Mucosa of descending colon (tissue), 3 donors: ENCODE data around the gene B2M. TPM values are rescaled to one million over a fixed set of nuclear protein-coding genes. Genes with fewer than 3 reads are reported as not detected.
"Not testable (repeated sequence)": the region's sequence is repeated elsewhere in the genome, so short reads cannot be mapped to it uniquely, and the experiment has no call there.

ENCODE experiments used
- ATAC-seq: fragments of 200-7000 bp; cut with Tn5 transposase; one replicate; pipeline ENCODE4 v1.9.1; 2020; ENCODE audit warnings: mild to moderate bottlenecking, moderate library complexity
- DNase-seq, 3 donors: peaks; one replicate each; pipeline ENCODE4 v3.0.0-alpha.2; 2020
- H3K36me3 ChIP-seq: fragments of 200-600 bp; one replicate; pipeline ENCODE4 v1.8.0; 2021; ENCODE audit warnings: low read depth, mild to moderate bottlenecking
- H3K4me1 ChIP-seq: fragments of 200-600 bp; one replicate; pipeline ENCODE4 v1.8.0; 2021; ENCODE audit warnings: low read depth, mild to moderate bottlenecking
- H3K4me3 ChIP-seq: fragments of 200-600 bp; one replicate; pipeline ENCODE4 v1.8.0; 2021; ENCODE audit warnings: mild to moderate bottlenecking
- H3K9me3 ChIP-seq: fragments of 200-600 bp; one replicate; pipeline ENCODE4 v1.8.0; 2021; ENCODE audit warnings: mild to moderate bottlenecking
- intact Hi-C, 2 donors: fragments of 100-400 bp; cut with DNase I in 1 of 2; cut with micrococcal nuclease in 1 of 2; formaldehyde crosslinking; loops; one replicate each; pipeline versions ENCODE4 v1.11.0 to v1.11.1; 2022; cut with DNase I, micrococcal nuclease
- total RNA-seq, 3 donors: library from RNA; stranded (reverse); fragmentation: NEBNext Ultra II Directional in 2 of 3; extraction: Animal tissue kit (Norgen Biotek cat#: 25700) in 2 of 3; gene quantifications; one replicate each; pipeline versions ENCODE4 v1.2.1 to v1.2.4, GENCODE V29; 2021 to 2023
- TF ChIP-seq, protein P1 (sequence below): fragments of 200-600 bp; IDR thresholded peaks from one replicate; pipeline ENCODE4 v1.8.0; 2022; ENCODE audit warnings: antibody characterized with exemption, mild to moderate bottlenecking
- donor health status: DM: no; HTN: no; CAD: no; lungs with moderate emphysema.
- donor health status: DM: no; HTN: no; CAD: no.
- donor health status: DM: no; HTN: yes; CAD: no.

The B2M gene
- total RNA-seq, 3 donors from 2014 or later: 3,073 to 7,652 (median 5,579) TPM

DNA sequence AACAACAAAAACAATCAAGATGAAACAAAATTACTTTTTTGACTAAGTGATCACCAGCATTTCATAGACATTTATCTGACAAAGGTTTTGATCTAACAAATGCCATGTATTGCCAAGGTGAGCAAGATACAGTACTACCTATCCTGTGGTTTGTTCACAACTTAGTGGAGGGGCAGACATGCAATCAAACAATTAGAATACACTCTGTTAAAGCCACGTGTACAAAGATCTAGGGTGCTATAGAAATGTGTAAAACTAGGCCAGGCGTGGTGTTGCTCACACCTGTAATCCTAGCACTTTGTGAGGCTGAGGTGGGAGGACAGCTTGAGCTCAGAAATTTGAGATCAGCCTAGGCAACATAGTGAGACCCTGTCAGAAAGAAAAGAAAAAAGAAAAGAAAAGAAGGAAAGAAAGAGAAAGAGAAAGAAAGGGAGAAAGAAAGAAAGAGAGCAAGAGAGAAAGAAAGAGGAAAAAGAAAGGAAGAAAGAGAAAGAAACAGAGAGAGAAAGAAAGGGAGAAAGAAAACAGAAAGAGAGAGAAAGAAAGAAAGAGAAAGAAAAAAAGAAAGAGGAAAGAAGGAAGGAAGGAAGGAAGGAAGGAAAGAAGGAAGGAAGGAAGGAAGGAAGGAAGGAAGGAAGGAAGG is 23.6 kb downstream of the B2M start:
- peaks cover 12% of the 10 kb centered on the region for H3K4me1 ChIP-seq
- TF ChIP-seq, protein P1, sequence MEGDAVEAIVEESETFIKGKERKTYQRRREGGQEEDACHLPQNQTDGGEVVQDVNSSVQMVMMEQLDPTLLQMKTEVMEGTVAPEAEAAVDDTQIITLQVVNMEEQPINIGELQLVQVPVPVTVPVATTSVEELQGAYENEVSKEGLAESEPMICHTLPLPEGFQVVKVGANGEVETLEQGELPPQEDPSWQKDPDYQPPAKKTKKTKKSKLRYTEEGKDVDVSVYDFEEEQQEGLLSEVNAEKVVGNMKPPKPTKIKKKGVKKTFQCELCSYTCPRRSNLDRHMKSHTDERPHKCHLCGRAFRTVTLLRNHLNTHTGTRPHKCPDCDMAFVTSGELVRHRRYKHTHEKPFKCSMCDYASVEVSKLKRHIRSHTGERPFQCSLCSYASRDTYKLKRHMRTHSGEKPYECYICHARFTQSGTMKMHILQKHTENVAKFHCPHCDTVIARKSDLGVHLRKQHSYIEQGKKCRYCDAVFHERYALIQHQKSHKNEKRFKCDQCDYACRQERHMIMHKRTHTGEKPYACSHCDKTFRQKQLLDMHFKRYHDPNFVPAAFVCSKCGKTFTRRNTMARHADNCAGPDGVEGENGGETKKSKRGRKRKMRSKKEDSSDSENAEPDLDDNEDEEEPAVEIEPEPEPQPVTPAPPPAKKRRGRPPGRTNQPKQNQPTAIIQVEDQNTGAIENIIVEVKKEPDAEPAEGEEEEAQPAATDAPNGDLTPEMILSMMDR: no peak
- no peak overlapping the region for H3K4me3 ChIP-seq
- intact Hi-C loops: loop anchor here in 1 of 2 donors (10.0 kb wide), 1 partner anchor 70 kb away; the partner anchor contains the start of gene SPG11
- ATAC-seq (no peak), DNase-seq (no peak)
- H3K9me3 ChIP-seq: no peaks in the 10 kb centered on the region
- H3K36me3 ChIP-seq: no peaks in the 10 kb centered on the region

DNA sequence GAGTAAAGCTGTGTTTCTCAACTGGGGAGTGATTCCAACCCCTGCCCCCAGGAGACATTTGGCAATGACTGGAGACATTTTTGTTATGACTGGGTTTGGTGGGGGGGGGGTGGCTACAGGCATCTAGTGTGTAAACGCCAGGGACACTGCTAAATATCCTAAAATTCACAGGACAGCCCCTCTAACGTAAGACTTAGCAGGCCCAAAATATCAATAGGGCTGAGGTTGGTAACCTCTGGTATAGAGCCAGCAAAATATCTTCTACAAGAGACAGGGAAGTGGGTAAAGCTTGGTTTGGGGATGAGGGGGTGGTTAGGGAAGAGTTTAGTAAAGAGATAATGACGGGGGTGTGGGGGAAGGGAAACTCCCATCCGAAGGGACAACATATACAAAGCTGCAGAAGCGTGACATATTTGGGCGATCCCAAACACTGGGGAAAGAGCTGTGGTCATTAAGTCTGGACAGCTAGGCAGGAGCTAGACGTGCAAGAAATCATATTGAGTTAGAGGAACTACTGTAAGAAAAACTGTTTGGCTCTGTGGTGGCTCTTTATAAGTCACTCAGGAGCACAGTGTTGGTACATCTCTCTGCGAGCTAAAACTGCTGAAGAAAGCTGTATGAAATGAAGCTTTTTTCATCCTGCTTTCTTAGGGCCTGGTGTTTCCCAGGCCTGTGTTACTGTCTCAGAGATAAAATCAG is 24.3 kb downstream of the B2M start:
- TF ChIP-seq, protein P1: no peak
- Histone ChIP-seq H3K4me3 (no peak overlapping the region), H3K4me1 (peaks cover 6% of the 10 kb centered on the region), H3K9me3 (no peaks in the 10 kb centered on the region), H3K36me3 (no peaks in the 10 kb centered on the region)
- DNase-seq (peak in 1 of 3 donors; percentile 37), ATAC-seq (peak; percentile 61)
- intact Hi-C loops: loop anchor here in 1 of 2 donors (10.0 kb wide), 1 partner anchor 71 kb away; the partner anchor contains the start of gene SPG11

DNA sequence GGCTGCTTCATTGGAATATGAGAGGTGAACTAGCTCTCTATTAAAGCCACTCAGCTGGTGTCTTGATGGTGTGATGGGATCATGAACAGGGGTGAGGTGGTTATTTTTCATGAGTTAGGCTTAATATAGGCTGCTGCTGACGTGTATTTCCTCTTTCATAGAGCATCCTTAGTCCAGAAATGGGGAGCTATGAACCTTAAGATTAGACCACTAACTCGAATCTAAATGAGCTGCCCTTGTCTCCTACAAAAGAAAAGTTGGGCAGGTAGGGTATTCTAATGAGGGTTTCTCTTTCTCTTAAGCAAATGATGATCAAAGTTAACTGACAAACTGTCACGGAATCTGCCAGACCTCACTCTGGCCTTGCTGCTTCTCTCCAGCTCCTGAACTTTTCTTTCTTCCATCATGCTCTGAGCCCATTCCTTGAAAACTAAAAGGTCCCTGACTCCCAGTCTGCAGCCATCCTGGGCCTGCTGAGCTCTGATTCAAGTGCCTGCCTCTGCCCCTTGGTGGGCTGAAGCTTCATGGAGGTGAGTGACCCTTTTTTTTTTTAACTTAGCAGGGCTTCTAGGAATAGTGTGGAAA is 25.0 kb downstream of the B2M start, which contains the start of gene TRIM69:
Gene TRIM69, plus strand, starts transcription at position 348 of the 585 bp plus-strand sequence. Its CDS starts 177 bp downstream, at position 525.
- TF ChIP-seq, protein P1: no peak
- intact Hi-C loops: loop anchor here in 1 of 2 donors (10.0 kb wide), 1 partner anchor 71 kb away; the partner anchor contains the start of gene SPG11
- H3K36me3 ChIP-seq: no peaks in the 10 kb centered on the region
- no peaks in the 10 kb centered on the region for H3K9me3 ChIP-seq
- ATAC-seq (peak; percentile 42), DNase-seq (no peak)
- H3K4me3 ChIP-seq: no peak within 1 kb of the TSS
- peaks cover 3% of the 10 kb centered on the region for H3K4me1 ChIP-seq

DNA sequence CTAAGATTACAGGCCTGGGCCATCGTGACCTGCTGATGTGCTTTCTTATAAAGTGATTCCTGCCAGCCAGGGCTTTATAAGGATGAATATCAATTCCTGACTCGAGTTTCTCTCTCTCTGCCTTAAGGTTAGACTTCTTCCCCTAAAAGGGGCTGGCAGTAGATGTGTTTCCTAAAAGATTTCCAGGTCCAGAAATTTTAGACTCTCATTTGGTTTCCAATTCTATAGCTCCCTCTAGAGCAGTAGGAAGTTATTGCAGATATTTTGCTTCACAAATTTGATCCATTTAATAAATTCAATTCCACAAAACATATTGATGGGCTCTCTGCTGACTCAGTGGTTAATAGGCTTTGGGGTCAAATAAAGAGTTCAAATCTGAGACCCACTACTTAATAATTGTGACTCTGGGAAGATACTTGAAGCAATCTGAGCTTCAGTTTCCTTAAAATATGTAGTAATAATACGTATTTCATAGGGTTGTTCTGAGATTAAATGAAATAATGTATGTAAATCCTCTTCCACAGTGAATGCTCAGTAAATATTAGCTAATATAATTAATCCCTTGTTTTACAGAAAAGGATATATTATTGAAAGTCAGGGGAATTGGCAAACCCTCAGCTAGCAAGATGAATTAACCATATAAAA is 27.1 kb downstream of the B2M start:
- ATAC-seq: peak; percentile 66
- TF ChIP-seq, protein P1: no peak
- intact Hi-C loops: loop anchor here in 1 of 2 donors (10.0 kb wide), 1 partner anchor 74 kb away; the partner anchor contains the start of gene SPG11

DNA sequence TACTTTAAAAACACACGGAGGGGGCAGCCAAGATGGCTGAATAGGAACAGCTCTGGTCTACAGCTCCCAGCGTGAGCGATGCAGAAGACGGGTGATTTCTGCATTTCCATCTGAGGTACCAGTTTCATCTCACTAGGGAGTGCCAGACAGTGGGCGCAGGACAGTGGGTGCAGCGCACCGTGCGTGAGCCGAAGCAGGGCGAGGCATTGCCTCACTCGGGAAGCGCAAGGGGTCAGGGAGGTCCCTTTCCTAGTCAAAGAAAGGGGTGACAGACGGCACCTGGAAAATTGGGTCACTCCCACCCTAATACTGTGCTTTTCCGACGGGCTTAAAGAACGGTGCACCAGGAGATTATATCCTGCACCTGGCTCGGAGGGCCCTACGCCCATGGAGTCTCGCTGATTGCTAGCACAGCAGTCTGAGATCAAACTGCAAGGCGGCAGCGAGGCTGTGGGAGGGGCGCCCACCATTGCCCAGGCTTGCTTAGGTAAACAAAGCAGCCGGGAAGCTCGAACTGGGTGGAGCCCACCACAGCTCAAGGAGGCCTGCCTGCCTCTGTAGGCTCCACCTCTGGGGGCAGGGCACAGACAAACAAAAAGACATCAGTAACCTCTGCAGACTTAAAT is 28.0 kb downstream of the B2M start:
- intact Hi-C loops: loop anchor here in 1 of 2 donors (10.0 kb wide), 1 partner anchor 75 kb away; the partner anchor contains the start of gene SPG11
- ATAC-seq, DNase-seq, H3K4me1 ChIP-seq, H3K4me3 ChIP-seq, H3K36me3 ChIP-seq, H3K9me3 ChIP-seq: not testable (repeated sequence)

More for the DNA sequence above, 27.1 kb downstream of the B2M start:
- Histone ChIP-seq H3K4me3 (no peak overlapping the region), H3K4me1 (peaks cover 3% of the 10 kb centered on the region), H3K9me3 (no peaks in the 10 kb centered on the region), H3K36me3 (no peaks in the 10 kb centered on the region)
- DNase-seq: no peak

DNA sequence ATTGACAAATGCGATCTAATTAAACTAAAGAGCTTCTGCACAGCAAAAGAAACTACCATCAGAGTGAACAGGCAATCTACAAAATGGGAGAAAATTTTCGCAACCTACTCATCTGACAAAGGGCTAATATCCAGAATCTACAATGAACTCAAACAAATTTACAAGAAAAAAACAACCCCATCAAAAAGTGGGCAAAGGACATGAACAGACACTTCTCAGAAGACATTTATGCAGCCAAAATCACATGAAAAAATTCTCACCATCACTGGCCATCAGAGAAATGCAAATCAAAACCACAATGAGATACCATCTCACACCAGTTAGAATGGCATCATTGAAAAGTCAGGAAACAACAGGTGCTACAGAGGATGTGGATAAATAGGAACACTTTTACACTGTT is 32.1 kb downstream of the B2M start:
- H3K36me3 ChIP-seq, H3K4me3 ChIP-seq, ATAC-seq, H3K4me1 ChIP-seq, H3K9me3 ChIP-seq, intact Hi-C loops, DNase-seq: not testable (repeated sequence)
